ENCODE data around the gene DDX49. TPM values are rescaled to one million over a fixed set of nuclear protein-coding genes. Genes with fewer than 3 reads are reported as not detected.
A peak's percentile ranks its signal among the peaks of the same experiment; 100 is the strongest.

The DDX49 gene
- total RNA-seq, 1 donor from 2014 or later = 68.3 TPM

DNA sequence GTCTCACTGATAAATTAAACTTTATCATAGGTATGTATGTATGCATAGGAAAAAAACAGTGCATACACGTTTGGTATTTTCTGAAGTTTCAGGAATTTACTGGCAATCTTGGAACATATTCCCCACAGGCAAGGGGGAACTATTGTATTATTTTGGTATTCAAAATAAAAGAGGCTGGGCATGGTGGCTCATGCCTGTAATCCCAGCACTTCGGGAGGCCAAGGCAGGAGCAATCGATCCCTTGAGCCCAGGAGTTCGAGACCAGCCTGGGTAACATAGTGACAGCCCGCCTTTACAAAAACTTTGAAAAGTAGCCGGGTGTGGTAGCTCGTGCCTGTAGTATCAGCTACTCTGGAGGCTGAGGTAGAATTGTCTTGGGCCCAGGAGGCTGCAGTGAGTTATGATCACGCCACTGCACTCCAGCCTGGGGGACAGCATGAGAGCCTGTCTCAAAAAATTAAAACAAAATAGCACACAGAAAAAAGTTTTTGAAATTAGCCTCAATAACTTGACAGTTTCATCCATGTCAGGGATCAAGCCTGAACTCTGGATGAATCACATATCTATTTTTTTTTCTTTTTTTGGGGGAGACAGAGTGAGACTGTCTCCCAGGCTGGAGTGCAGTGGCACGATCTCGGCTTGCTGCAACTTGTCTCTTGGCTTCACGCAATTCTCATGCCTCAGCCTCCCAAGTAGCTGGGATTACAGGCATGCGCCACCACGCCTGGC is 50.6 kb downstream of the DDX49 start:
- Histone ChIP-seq H3K36me3 (ENCODE audit: insufficient read depth, low read length) (no peaks in the 10 kb centered on the region), H2AFZ (ENCODE audit: low read depth, low read length) (no peak overlapping the region), H3K27ac (ENCODE audit: low read depth, low read length) (peak overlapping the region; percentile 79), H3K9ac (ENCODE audit: low read length) (peak overlapping the region; percentile 55), H3K4me2 (ENCODE audit: low read length) (peak overlapping the region; percentile 67), H3K27me3 (ENCODE audit: insufficient read depth, low read length) (no peaks in the 10 kb centered on the region), H3K79me2 (ENCODE audit: insufficient read depth, low read length) (no peaks in the 10 kb centered on the region), H4K20me1 (ENCODE audit: insufficient read depth, low read length) (no peaks in the 10 kb centered on the region), H3K9me3 (ENCODE audit: insufficient read depth, low read depth, low read length) (no peaks in the 10 kb centered on the region), H3K4me1 (ENCODE audit: insufficient read depth, low read length) (peaks cover 23% of the 10 kb centered on the region), H3K4me3 (ENCODE audit: insufficient read depth, low read depth, low read length) (no peak overlapping the region)
- peak; percentile 13 for DNase-seq (ENCODE audit: low read depth)
- no peak for TF ChIP-seq EZH2 (IDR thresholded peaks at IDR 0.05; ENCODE audit: insufficient read depth, low read length)
- TF ChIP-seq, protein P1, sequence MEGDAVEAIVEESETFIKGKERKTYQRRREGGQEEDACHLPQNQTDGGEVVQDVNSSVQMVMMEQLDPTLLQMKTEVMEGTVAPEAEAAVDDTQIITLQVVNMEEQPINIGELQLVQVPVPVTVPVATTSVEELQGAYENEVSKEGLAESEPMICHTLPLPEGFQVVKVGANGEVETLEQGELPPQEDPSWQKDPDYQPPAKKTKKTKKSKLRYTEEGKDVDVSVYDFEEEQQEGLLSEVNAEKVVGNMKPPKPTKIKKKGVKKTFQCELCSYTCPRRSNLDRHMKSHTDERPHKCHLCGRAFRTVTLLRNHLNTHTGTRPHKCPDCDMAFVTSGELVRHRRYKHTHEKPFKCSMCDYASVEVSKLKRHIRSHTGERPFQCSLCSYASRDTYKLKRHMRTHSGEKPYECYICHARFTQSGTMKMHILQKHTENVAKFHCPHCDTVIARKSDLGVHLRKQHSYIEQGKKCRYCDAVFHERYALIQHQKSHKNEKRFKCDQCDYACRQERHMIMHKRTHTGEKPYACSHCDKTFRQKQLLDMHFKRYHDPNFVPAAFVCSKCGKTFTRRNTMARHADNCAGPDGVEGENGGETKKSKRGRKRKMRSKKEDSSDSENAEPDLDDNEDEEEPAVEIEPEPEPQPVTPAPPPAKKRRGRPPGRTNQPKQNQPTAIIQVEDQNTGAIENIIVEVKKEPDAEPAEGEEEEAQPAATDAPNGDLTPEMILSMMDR (IDR thresholded peaks at IDR 0.05; ENCODE audit: insufficient read depth, low read depth, low read length) = no peak
- no peak overlapping the region for H3K4me3 Mint-ChIP-seq (ENCODE audit: unreplicated experiment)
- peak overlapping the region; percentile 72 for H3K27ac Mint-ChIP-seq (ENCODE audit: unreplicated experiment)
- peaks cover 3% of the 10 kb centered on the region for H3K9me3 Mint-ChIP-seq (ENCODE audit: unreplicated experiment)
- no peaks in the 10 kb centered on the region for H3K4me1 Mint-ChIP-seq (ENCODE audit: low read depth, unreplicated experiment)
- no peak for FAIRE-seq
- H3K27me3 Mint-ChIP-seq (ENCODE audit: low read depth, unreplicated experiment) = peaks cover 2% of the 10 kb centered on the region
- no peaks in the 10 kb centered on the region for H3K36me3 Mint-ChIP-seq (ENCODE audit: low read depth, unreplicated experiment)

DNA sequence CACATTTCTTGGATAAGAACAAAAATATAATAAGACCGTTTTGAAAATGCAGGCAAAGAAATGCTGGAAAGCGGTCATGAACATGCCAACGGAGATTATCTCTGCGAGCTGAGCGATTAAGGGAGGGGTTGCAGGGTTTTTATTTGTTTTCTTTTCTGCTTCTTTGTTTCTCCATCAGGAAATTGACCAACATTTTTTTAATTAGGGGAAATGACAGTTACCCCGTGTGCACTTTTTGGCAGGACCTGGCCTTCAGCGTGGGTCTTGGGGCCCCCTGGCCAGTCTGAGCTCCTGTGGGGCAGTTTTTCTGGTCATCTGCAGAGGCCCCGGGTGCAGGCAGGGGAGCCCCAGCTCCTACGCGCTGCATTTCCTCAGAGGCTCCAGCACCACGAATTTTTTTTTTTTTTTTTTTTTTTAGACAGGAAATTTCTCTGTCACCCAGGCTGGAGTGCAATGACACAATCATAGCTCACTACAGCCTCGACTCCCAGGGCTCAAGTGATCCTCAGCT is 52.8 kb downstream of the DDX49 start:
- H3K27ac ChIP-seq (ENCODE audit: low read depth, low read length) = no peak overlapping the region
- H3K9me3 ChIP-seq (ENCODE audit: insufficient read depth, low read depth, low read length) = no peaks in the 10 kb centered on the region
- H3K4me1 ChIP-seq (ENCODE audit: insufficient read depth, low read length) = peaks cover 23% of the 10 kb centered on the region
- H3K27me3 ChIP-seq (ENCODE audit: insufficient read depth, low read length) = no peaks in the 10 kb centered on the region
- H3K4me3 Mint-ChIP-seq (ENCODE audit: unreplicated experiment) = no peak overlapping the region
- H3K27ac Mint-ChIP-seq (ENCODE audit: unreplicated experiment) = no peak overlapping the region
- H2AFZ ChIP-seq (ENCODE audit: low read depth, low read length) = no peak overlapping the region
- no peaks in the 10 kb centered on the region for H3K36me3 Mint-ChIP-seq (ENCODE audit: low read depth, unreplicated experiment)
- H3K4me1 Mint-ChIP-seq (ENCODE audit: low read depth, unreplicated experiment) = no peaks in the 10 kb centered on the region
- no peak for DNase-seq (ENCODE audit: low read depth)
- no peak overlapping the region for H3K9ac ChIP-seq (ENCODE audit: low read length)
- H3K4me2 ChIP-seq (ENCODE audit: low read length) = peak overlapping the region; percentile 61
- H3K9me3 Mint-ChIP-seq (ENCODE audit: unreplicated experiment) = peaks cover 3% of the 10 kb centered on the region
- H4K20me1 ChIP-seq (ENCODE audit: insufficient read depth, low read length) = no peaks in the 10 kb centered on the region
- peaks cover 2% of the 10 kb centered on the region for H3K27me3 Mint-ChIP-seq (ENCODE audit: low read depth, unreplicated experiment)
- TF ChIP-seq EZH2 (IDR thresholded peaks at IDR 0.05; ENCODE audit: insufficient read depth, low read length) = no peak
- TF ChIP-seq, protein P1 (IDR thresholded peaks at IDR 0.05; ENCODE audit: insufficient read depth, low read depth, low read length) = no peak
- H3K79me2 ChIP-seq (ENCODE audit: insufficient read depth, low read length) = no peaks in the 10 kb centered on the region
- FAIRE-seq = no peak
- H3K4me3 ChIP-seq (ENCODE audit: insufficient read depth, low read depth, low read length) = no peak overlapping the region
- no peaks in the 10 kb centered on the region for H3K36me3 ChIP-seq (ENCODE audit: insufficient read depth, low read length)

DNA sequence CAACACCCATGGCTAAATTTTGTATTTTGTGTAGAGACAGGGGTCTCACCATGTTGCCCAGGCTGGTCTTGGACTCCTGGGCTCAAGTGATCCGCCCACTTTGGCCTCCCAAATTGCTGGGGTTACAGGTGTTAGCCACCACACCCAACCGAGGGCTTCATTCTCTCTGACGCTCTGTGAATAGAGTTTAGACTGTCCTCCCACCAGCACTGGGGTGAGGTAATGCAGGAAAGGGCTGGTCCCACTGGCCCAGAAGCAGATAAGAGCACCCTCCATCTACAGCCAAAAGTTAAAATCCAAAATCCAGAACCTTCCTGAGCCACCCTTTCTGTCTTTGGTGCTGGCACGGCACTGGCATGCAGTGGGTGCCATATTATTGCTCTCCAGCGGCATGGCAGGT is 53.3 kb downstream of the DDX49 start:
- Mint-ChIP-seq H3K9me3 (ENCODE audit: unreplicated experiment) (peaks cover 3% of the 10 kb centered on the region), H3K27ac (ENCODE audit: unreplicated experiment) (no peak overlapping the region), H3K4me3 (ENCODE audit: unreplicated experiment) (no peak overlapping the region), H3K4me1 (ENCODE audit: low read depth, unreplicated experiment) (no peaks in the 10 kb centered on the region), H3K36me3 (ENCODE audit: low read depth, unreplicated experiment) (no peaks in the 10 kb centered on the region), H3K27me3 (ENCODE audit: low read depth, unreplicated experiment) (peaks cover 2% of the 10 kb centered on the region)
- H3K4me1 ChIP-seq (ENCODE audit: insufficient read depth, low read length) = peaks cover 18% of the 10 kb centered on the region
- no peak overlapping the region for H2AFZ ChIP-seq (ENCODE audit: low read depth, low read length)
- no peak for DNase-seq (ENCODE audit: low read depth)
- TF ChIP-seq EZH2 (IDR thresholded peaks at IDR 0.05; ENCODE audit: insufficient read depth, low read length) = no peak
- TF ChIP-seq, protein P1 (IDR thresholded peaks at IDR 0.05; ENCODE audit: insufficient read depth, low read depth, low read length) = no peak
- no peaks in the 10 kb centered on the region for H3K9me3 ChIP-seq (ENCODE audit: insufficient read depth, low read depth, low read length)
- no peak for FAIRE-seq
- H4K20me1 ChIP-seq (ENCODE audit: insufficient read depth, low read length) = no peaks in the 10 kb centered on the region
- H3K36me3 ChIP-seq (ENCODE audit: insufficient read depth, low read length) = no peaks in the 10 kb centered on the region
- H3K4me2 ChIP-seq (ENCODE audit: low read length) = no peak overlapping the region
- no peaks in the 10 kb centered on the region for H3K79me2 ChIP-seq (ENCODE audit: insufficient read depth, low read length)
- H3K9ac ChIP-seq (ENCODE audit: low read length) = no peak overlapping the region
- no peaks in the 10 kb centered on the region for H3K27me3 ChIP-seq (ENCODE audit: insufficient read depth, low read length)
- no peak overlapping the region for H3K4me3 ChIP-seq (ENCODE audit: insufficient read depth, low read depth, low read length)
- H3K27ac ChIP-seq (ENCODE audit: low read depth, low read length) = no peak overlapping the region
